HepG2 (cell line): Measurements from ENCODE around the gene VGLL3. TPM values are rescaled to one million over a fixed set of nuclear protein-coding genes. Genes with fewer than 3 reads are reported as not detected.

Experiments
- ATAC-seq: fragments of 200-7000 bp; cut with Tn5 transposase; 3 replicates; pipeline ENCODE4 v1.9.1; 2020; ENCODE audit warnings: mild to moderate bottlenecking, moderate library complexity
- Bru-seq: library from RNA; stranded (reverse); fragments of 400-500 nt; gene quantifications from one replicate; lab custom pipeline; 2021; lab: Mats Ljungman, UMichigan
- BruChase-seq, 2 experiments: library from RNA; stranded (reverse); fragments of 400-500 nt; gene quantifications; one replicate each; lab custom pipeline; 2021; lab: Mats Ljungman, UMichigan
- BruUV-seq: library from RNA; stranded (reverse); fragments of 400-500 nt; replicated peaks from 2 replicates; lab custom pipeline; 2021; lab: Mats Ljungman, UMichigan
- CTCF ChIA-PET: fragments of 300-600 bp; formaldehyde crosslinking; extraction: SDS; loops from one replicate; lab custom pipeline; 2021; ENCODE audit warnings: low total read pairs, inconsistent platforms, low intra/inter-chr PET ratio; lab: Yijun Ruan, JAX
- POLR2A ChIA-PET: fragments of 350-600 bp; sonication (Branson Sonifier 250); formaldehyde crosslinking; loops from one replicate; lab custom pipeline; 2020; ENCODE audit warnings: antibody characterized with exemption, inconsistent platforms; lab: Yijun Ruan, JAX
- DNase-seq: peaks from one replicate; pipeline ENCODE4 v3.0.0-alpha.2; 2015; ENCODE audit warnings: low spot score
- FAIRE-seq: peaks from 3 replicates; lab custom pipeline; 2011; peaks lifted over from hg19 to GRCh38; lab: Jason Lieb, UNC
- H2AFZ ChIP-seq: one replicate; pipeline ENCODE4 v1.6.1; 2011; ENCODE audit warnings: low read length, inconsistent platforms
- H3K27ac ChIP-seq: fragments of 300-600 bp; 3 replicates; pipeline ENCODE4 v1.8.0; 2011; ENCODE audit warnings: mixed run types, mild to moderate bottlenecking, mixed read lengths, low read length, inconsistent platforms; ENCODE audit not compliant: insufficient read depth; ENCODE audit errors: extremely low read length
- H3K27me3 ChIP-seq, 2 experiments: fragments of 200-600 bp in 1 of 2; 2 replicates in 1 of 2; 3 replicates in 1 of 2; pipeline versions ENCODE4 v1.6.0 to v1.8.0; 2011; ENCODE audit warnings: low read length in 2 of 2, mild to moderate bottlenecking in 2 of 2, moderate library complexity in 2 of 2, inconsistent platforms in 1 of 2; ENCODE audit not compliant: insufficient read depth in 2 of 2, control insufficient read depth in 1 of 2
- H3K36me3 ChIP-seq, 2 experiments: fragments of 200-600 bp in 1 of 2; replicated peaks in 1 of 2; 2 replicates in 1 of 2; 3 replicates in 1 of 2; pipeline versions ENCODE4 v1.5.1 to v1.8.0; 2011; ENCODE audit warnings: low read length in 2 of 2, inconsistent platforms in 1 of 2; ENCODE audit not compliant: insufficient read depth in 2 of 2, control insufficient read depth in 1 of 2
- H3K4me1 ChIP-seq: 2 replicates; pipeline ENCODE4 v1.5.1; 2012; ENCODE audit warnings: low read length, inconsistent platforms; ENCODE audit not compliant: insufficient read depth
- H3K4me2 ChIP-seq: 2 replicates; pipeline ENCODE4 v1.6.0; 2011; ENCODE audit warnings: low read depth, low read length, inconsistent platforms
- H3K4me3 ChIP-seq, 3 experiments: fragments of 200-600 bp in 1 of 3; sonication (generic), shearing (Covaris generic) in 1 of 3; replicated peaks in 1 of 3; 2 replicates each; pipeline ENCODE4 v1.5.1; 2011 to 2016; ENCODE audit warnings: low read length in 3 of 3, inconsistent platforms in 2 of 3, low read depth in 2 of 3, mild to moderate bottlenecking in 2 of 3, control low read depth in 1 of 3, mixed read lengths in 1 of 3; ENCODE audit not compliant: insufficient read depth in 1 of 3
- H3K79me2 ChIP-seq: one replicate; pipeline ENCODE4 v1.6.1; 2011; ENCODE audit warnings: low read length, inconsistent platforms; ENCODE audit not compliant: insufficient read depth
- H3K9ac ChIP-seq: 2 replicates; pipeline ENCODE4 v1.6.0; 2011; ENCODE audit warnings: mild to moderate bottlenecking, low read depth, low read length, inconsistent platforms; ENCODE audit not compliant: insufficient read depth
- H3K9me3 ChIP-seq: 2 replicates; pipeline ENCODE4 v1.5.1; 2012; ENCODE audit warnings: mild to moderate bottlenecking, low read length
- H4K20me1 ChIP-seq: 2 replicates; pipeline ENCODE4 v1.6.0; 2011; ENCODE audit warnings: inconsistent platforms, mild to moderate bottlenecking, low read length, moderate library complexity; ENCODE audit not compliant: insufficient read depth
- CHD2 ChIP-seq: IDR thresholded peaks from 2 replicates; pipeline ENCODE4 v1.6.1; 2011; ENCODE audit warnings: low read depth, low read length, improper control_type of control experiment
- RBFOX2 ChIP-seq: fragments of 200-400 bp; formaldehyde crosslinking; IDR thresholded peaks from 2 replicates; pipeline ENCODE4 v1.6.1; 2017; ENCODE audit warnings: low read depth, mild to moderate bottlenecking, low read length
- ZNF878 ChIP-seq: sonication (generic); formaldehyde crosslinking; IDR thresholded peaks from 2 replicates; pipeline ENCODE4 v1.8.1; 2023; ENCODE audit warnings: mild to moderate bottlenecking, missing genetic modification reagents, moderate library complexity
- WGBS: methylation state at CpG from one replicate; pipeline ENCODE4 v1.1.6; 2017; ENCODE audit warnings: low lambda C conversion rate; 5-methylcytosine and 5-hydroxymethylcytosine counted together
- in situ Hi-C: cut with HindIII; loops from 2 replicates; pipeline ENCODE4 v1.10.0; 2017; ENCODE audit warnings: low pct_unique_long_range_greater_than_20kb; ENCODE audit not compliant: extremely low pct_ligation_motif_present
- intact Hi-C: fragments of 100-400 bp; cut with micrococcal nuclease; formaldehyde crosslinking; loops from one replicate; pipeline ENCODE4 v1.10.0; 2022; ENCODE audit not compliant: unreplicated experiment
- long read RNA-seq, 2 experiments: library from RNA in 1 of 2; library from polyadenylated mRNA in 1 of 2; stranded (forward) in 1 of 2; unstranded in 1 of 2; transcript quantifications; one replicate each; pipeline ENCODE4 v2.0.0, GENCODE V29; 2019 to 2022
- polyA minus RNA-seq, 3 experiments: library from RNA; depleted of rRNA, polyadenylated mRNA; stranded (reverse); fragments of >200 nt; gene quantifications; 2 replicates each; pipeline ENCODE4 v1.2.3, GENCODE V29; 2011; ENCODE audit warnings: low replicate concordance in 1 of 3
- polyA plus RNA-seq, 8 experiments: library from polyadenylated mRNA; depleted of rRNA in 3 of 8; stranded (reverse) in 7 of 8; unstranded in 1 of 8; fragments of >200 nt; fragmentation: Illumina TruSeq in 4 of 8; extraction: Trizol in 4 of 8; gene quantifications; 2 replicates each; pipeline versions ENCODE4 v1.2.1 to v1.2.3, GENCODE V29; 2011 to 2016; ENCODE audit warnings: low read depth in 4 of 8, missing spikeins in 1 of 8, mixed read lengths in 1 of 8; ENCODE audit not compliant: insufficient read depth in 1 of 8
- total RNA-seq, 5 experiments: library from RNA; depleted of rRNA; stranded (reverse); fragments of >200 nt; fragmentation: Illumina TruSeq; extraction: Trizol; gene quantifications; 2 replicates each; pipeline ENCODE4 v1.2.3, GENCODE V29; 2016; ENCODE audit warnings: low read depth in 1 of 5
- TF ChIP-seq, protein P1 (sequence below): sonication (generic); formaldehyde crosslinking; IDR thresholded peaks from 2 replicates; pipeline ENCODE4 v1.5.1; 2020; ENCODE audit warnings: mild to moderate bottlenecking, missing genetic modification reagents, moderate library complexity
- TF ChIP-seq, protein P2 (sequence below): sonication (generic); formaldehyde crosslinking; IDR thresholded peaks from 2 replicates; pipeline ENCODE4 v1.8.0; 2022; ENCODE audit warnings: low read depth, missing genetic modification reagents
- TF ChIP-seq, protein P3 (sequence below): sonication (generic); formaldehyde crosslinking; IDR thresholded peaks from 2 replicates; pipeline ENCODE4 v1.8.1; 2023; ENCODE audit warnings: mild to moderate bottlenecking, inconsistent platforms, moderate library complexity, missing genetic modification reagents, borderline replicate concordance

The VGLL3 gene
- total RNA-seq (2016; rRNA removed; fragmentation: Illumina TruSeq; extraction: Trizol), result 0.01 and 0.07 TPM in 2 replicates
- not detected in 2 replicates for total RNA-seq (2016; cell fraction: cytosol; rRNA removed; fragmentation: Illumina TruSeq; extraction: Trizol; ENCODE audit: low read depth)
- total RNA-seq (2016; cell fraction: insoluble cytoplasmic fraction; rRNA removed; fragmentation: Illumina TruSeq; extraction: Trizol), result 0.01 and 0.02 TPM in 2 replicates
- total RNA-seq (2016; cell fraction: membrane; rRNA removed; fragmentation: Illumina TruSeq; extraction: Trizol), result not detected in 2 replicates
- 0.03 TPM in 1 of 2 replicates, not detected in the other for total RNA-seq (2016; cell fraction: nucleus; rRNA removed; fragmentation: Illumina TruSeq; extraction: Trizol)
- 0.03 and 0.04 TPM in 2 replicates for polyA plus RNA-seq (2011; rRNA removed)
- polyA plus RNA-seq (2011; cell fraction: cytosol; rRNA removed), result 0.04 and 0.15 TPM in 2 replicates
- polyA plus RNA-seq (2011; cell fraction: nucleus; rRNA removed), result 0.10 and 0.11 TPM in 2 replicates
- not detected in 2 replicates for polyA plus RNA-seq (2012)
- polyA plus RNA-seq (2016; cell fraction: cytosol; fragmentation: Illumina TruSeq; extraction: Trizol; ENCODE audit: low read depth), result not detected in 2 replicates
- 0.04 TPM in 1 of 2 replicates, not detected in the other for polyA plus RNA-seq (2016; cell fraction: insoluble cytoplasmic fraction; fragmentation: Illumina TruSeq; extraction: Trizol; ENCODE audit: low read depth)
- polyA plus RNA-seq (2016; cell fraction: membrane; fragmentation: Illumina TruSeq; extraction: Trizol; ENCODE audit: low read depth), result not detected in 2 replicates
- polyA plus RNA-seq (2016; cell fraction: nucleus; fragmentation: Illumina TruSeq; extraction: Trizol; ENCODE audit: insufficient read depth, low read depth), result not detected in 2 replicates
- 1.1 and 259 TPM in 2 replicates for polyA minus RNA-seq (2011; rRNA and poly(A)+ RNA removed; ENCODE audit: low replicate concordance)
- 0.20 and 1.5 TPM in 2 replicates for polyA minus RNA-seq (2011; cell fraction: cytosol; rRNA and poly(A)+ RNA removed)
- polyA minus RNA-seq (2011; cell fraction: nucleus; rRNA and poly(A)+ RNA removed), result 0.13 and 0.25 TPM in 2 replicates
- percentile 11 among the genes with signal in this experiment for Bru-seq, nascent RNA
- BruChase-seq, experiment 1, labeled RNA remaining after a 6-hour chase, result percentile 11 among the genes with signal in this experiment
- percentile 13 among the genes with signal in this experiment for BruChase-seq, experiment 2, labeled RNA remaining after a 2-hour chase
- long read RNA-seq, experiment 1, result 0 reads
- long read RNA-seq, experiment 2, partial matches to known transcripts, result 0 of 1 reads
- long read RNA-seq, experiment 2, other reads (novel, unspliced or antisense), result 1 of 1 reads

DNA sequence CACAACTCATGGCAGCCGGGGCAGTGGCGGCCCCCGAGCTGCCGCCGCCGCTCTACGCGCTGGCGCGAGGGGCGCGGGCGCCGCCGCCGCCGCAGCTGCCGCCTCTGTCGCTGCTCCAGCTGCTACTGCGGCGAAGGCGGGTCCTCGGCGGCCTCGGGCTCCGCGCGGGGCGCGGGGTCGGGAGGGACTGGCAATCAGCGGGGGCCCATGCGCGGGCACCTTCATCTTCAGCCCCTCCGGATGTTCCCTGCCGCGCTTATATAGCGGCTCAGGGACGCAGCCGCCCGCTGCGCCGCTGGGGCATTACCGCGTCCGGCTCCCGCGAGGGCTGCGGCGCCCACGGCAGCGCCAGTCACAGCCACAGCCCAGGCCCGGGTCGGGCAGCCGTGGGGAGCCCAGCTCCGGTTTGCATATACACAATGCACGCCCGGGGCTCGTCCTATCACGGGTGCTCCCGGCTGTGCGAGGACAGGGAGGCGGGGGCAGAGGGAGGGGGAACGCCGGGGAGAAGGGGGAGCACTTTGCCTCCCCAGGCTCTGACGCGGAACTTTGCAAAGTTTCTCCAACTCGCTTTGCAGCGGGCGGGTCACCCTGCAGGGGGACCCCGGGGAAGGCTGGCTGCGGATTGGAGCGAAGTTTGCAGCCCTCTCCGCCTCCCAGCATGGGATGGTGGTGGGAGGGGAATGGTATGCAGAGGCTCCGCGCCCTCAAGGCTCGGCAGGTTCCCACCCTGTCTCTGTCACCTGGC lies at the start of gene VGLL3:
VGLL3 (minus strand) TSS at position 416 of the 748 bp plus-strand sequence; CDS start at position 10, 406 bp downstream.
- Histone ChIP-seq H3K79me2 (no peaks in the 10 kb centered on the region), H3K27me3 (peaks cover 1 to 15% of the 10 kb centered on the region in 2 experiments), H3K9me3 (no peaks in the 10 kb centered on the region), H4K20me1 (no peaks in the 10 kb centered on the region), H3K36me3 (no peaks in the 10 kb centered on the region), H2AFZ (no peak within 1 kb of the TSS), H3K9ac (no peak within 1 kb of the TSS), H3K4me1 (no peaks in the 10 kb centered on the region), H3K4me3 (peak within 1 kb of the TSS; percentile 37 to 57 (median 38); a peak in 5 of 6 replicates), H3K27ac (no peak within 1 kb of the TSS), H3K4me2 (peak within 1 kb of the TSS; percentile 63)
- in situ Hi-C loops, result no loop called here
- TF ChIP-seq CHD2 (no peak), RBFOX2 (no peak), ZNF878 (CRISPR knock-in tag) (no peak)
- TF ChIP-seq, protein P1, sequence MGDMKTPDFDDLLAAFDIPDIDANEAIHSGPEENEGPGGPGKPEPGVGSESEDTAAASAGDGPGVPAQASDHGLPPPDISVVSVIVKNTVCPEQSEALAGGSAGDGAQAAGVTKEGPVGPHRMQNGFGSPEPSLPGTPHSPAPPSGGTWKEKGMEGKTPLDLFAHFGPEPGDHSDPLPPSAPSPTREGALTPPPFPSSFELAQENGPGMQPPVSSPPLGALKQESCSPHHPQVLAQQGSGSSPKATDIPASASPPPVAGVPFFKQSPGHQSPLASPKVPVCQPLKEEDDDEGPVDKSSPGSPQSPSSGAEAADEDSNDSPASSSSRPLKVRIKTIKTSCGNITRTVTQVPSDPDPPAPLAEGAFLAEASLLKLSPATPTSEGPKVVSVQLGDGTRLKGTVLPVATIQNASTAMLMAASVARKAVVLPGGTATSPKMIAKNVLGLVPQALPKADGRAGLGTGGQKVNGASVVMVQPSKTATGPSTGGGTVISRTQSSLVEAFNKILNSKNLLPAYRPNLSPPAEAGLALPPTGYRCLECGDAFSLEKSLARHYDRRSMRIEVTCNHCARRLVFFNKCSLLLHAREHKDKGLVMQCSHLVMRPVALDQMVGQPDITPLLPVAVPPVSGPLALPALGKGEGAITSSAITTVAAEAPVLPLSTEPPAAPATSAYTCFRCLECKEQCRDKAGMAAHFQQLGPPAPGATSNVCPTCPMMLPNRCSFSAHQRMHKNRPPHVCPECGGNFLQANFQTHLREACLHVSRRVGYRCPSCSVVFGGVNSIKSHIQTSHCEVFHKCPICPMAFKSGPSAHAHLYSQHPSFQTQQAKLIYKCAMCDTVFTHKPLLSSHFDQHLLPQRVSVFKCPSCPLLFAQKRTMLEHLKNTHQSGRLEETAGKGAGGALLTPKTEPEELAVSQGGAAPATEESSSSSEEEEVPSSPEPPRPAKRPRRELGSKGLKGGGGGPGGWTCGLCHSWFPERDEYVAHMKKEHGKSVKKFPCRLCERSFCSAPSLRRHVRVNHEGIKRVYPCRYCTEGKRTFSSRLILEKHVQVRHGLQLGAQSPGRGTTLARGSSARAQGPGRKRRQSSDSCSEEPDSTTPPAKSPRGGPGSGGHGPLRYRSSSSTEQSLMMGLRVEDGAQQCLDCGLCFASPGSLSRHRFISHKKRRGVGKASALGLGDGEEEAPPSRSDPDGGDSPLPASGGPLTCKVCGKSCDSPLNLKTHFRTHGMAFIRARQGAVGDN (CRISPR knock-in tag), result peak; percentile 13; the same call in 1 of the 2 replicates
- TF ChIP-seq, protein P2, sequence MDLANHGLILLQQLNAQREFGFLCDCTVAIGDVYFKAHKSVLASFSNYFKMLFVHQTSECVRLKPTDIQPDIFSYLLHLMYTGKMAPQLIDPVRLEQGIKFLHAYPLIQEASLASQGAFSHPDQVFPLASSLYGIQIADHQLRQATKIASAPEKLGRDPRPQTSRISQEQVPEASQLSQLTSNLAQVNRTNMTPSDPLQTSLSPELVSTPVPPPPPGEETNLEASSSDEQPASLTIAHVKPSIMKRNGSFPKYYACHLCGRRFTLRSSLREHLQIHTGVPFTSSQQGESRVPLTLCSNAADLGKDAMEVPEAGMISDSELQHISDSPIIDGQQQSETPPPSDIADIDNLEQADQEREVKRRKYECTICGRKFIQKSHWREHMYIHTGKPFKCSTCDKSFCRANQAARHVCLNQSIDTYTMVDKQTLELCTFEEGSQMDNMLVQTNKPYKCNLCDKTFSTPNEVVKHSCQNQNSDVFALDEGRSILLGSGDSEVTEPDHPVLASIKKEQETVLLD (CRISPR knock-in tag), result 0 out of 2 replicates have a peak, but pooled peaks have one; percentile 28
- TF ChIP-seq, protein P3, sequence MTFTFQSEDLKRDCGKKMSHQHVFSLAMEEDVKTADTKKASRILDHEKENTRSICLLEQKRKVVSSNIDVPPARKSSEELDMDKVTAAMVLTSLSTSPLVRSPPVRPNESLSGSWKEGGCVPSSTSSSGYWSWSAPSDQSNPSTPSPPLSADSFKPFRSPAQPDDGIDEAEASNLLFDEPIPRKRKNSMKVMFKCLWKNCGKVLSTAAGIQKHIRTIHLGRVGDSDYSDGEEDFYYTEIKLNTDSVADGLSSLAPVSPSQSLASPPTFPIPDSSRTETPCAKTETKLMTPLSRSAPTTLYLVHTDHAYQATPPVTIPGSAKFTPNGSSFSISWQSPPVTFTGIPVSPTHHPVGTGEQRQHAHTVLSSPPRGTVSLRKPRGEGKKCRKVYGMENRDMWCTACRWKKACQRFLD (CRISPR knock-in tag), result no peak
- ChIA-PET CTCF (no interaction called here), POLR2A (no interaction called here)
- no TSS peak for BruUV-seq
- DNase-seq, result no peak
- intact Hi-C loops, result no loop called here
- no peak for FAIRE-seq
- ATAC-seq, result peak; percentile 90
- 7% methylated on average over 19 of the region's 77 CpGs for WGBS
